SKM-1 treated with dmso at 0.1 percent for 144 hours (cell line): Measurements from ENCODE around the gene GREB1.

ENCODE experiments used
- DNase-seq: peaks from one replicate; lab custom pipeline; 2025; ENCODE audit not compliant: unreplicated experiment; lab: John Stamatoyannopoulos, UW

Gene GREB1

DNA sequence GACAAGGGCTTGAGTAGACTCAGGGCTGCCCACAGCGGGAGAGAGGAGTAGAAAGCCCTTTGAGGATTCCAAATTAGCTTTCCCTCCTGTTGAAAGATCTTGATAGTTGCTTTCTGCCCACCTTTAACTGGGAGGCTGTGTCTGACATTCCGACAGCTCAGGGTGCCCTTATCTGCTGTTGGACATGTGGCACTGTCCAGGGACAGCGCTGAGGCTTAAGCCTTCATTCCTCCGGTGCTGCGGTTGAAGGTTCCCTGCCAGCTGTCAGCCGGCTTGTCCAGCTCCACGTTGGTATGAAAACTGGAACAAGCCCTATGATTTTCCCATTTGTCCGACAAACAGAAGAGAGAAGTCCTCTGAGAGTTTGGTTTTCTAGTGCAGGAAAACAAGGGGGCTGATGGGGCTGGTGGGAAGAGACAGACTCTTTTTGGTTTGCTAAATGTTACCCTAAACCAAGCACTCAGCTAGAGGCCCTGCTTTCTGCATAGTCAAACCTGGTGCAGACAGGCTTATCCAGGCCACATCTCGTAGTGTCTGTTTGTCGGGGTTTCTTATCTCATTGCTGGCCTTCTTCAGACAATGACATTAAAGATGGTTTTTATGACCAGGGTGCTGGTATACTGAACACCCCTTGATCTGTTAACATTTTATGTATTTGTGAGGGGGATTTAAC lies 24.5 kb downstream of the GREB1 start:
- no peak for DNase-seq

DNA sequence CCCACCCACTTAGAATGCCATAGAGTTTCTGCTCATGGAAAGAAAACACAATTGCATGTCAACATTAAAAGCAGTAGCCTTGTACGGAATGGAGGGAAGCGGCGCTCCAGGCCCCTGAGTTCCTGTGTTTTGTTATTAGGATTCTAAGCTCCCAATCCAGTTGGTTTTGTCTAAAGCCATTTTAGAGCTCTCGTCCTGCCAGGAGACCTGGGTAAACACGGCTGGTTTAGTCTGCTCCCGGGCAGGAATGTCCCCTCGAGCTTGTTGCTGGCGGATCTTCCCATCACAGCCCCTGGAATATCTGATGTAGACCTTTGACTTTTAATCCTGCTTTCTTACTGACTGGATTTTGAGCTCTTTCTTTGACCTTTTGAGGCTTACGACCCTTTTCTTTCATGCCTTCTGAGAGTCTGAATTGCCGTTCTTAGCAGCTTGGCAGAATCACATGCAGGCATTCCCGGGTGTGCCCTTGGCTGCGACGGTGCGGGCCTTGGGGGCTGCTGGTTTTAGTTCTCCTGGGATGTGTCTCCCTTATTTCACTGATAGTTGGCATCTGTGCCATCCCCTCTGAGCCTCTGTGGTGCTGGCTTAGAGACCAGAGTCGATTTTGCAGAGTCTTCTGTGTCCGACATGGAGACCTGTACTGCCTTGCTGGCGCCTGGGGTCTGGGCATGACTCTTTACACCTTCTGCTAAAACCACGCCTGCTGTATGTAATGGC lies 25.4 kb downstream of the GREB1 start:
- DNase-seq: no peak

DNA sequence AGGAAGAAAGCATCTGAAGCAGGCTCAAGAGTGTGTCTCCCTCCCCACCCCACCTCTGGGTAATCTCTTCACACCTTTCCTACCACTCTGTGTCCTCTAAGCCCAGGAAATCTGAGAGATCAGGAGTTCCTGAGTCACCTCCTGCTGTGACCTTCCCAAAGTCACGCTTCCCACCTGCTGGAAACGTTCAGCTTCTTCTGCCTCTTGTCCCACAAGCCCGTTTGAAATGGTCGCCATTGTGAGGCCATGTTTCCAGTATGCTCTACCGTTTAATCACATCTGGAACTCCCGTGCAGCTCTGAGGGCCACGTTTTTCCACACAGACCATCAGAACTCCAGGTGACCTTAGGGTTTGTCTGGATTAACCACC lies 25.9 kb downstream of the GREB1 start:
- no peak for DNase-seq

DNA sequence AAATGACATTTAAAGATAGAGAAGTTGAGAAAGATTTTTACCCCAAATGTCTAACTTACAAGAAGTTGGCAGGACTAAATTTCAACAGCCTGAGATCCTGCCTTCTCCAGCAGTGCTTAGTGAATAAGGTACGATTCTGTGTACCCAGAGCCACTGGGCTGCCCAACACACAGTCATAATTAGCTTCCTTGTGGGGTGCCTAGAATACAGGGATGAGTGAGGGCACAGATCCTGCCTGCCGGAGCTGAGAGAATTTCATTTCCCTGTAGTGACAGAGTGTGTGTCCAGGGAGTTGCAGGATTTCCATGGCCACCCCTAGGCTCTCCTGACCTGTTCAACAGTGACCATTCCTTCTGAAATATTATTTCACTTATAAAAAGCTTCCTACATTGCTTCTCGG lies 27.0 kb downstream of the GREB1 start:
- no peak for DNase-seq

DNA sequence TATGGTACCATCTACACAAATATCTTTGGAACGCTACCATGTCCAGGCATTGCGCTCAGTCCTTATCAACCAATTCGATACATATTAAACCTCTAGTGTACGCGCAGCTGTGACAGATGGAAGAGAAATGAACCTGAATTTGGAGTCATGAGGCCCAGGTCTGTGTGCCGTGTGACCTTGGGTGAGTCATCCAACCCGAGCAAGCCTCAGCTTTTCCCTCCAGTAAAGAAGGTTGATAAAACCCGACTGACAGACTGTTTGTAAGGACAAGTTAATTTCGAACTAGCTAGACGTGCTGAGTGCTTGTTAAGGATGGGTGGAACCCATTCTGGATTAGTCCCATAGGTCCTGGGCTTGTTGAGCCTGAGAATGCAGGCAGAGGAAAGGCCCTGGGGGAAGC lies 28.2 kb downstream of the GREB1 start:
- no peak for DNase-seq

DNA sequence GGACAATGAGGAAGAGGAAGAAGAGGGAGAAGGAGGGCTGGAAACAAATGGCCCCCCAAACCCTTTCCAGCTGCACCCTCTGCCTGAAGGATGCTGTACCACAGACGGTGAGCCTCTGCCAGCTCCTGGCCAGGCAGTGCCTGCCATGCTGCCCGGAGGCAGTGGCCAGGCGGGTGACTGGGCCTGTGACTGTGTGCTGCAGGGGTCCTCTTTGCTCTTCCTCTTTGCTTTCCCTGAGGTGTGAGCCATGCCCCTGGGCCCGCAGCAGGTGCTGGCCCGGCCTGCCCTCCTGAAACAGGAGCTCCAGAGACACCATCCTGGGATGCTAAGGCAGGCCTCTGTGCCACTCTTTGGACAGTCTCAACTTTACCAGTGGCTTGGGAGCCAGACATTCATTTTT lies 28.6 kb downstream of the GREB1 start:
- DNase-seq: no peak

DNA sequence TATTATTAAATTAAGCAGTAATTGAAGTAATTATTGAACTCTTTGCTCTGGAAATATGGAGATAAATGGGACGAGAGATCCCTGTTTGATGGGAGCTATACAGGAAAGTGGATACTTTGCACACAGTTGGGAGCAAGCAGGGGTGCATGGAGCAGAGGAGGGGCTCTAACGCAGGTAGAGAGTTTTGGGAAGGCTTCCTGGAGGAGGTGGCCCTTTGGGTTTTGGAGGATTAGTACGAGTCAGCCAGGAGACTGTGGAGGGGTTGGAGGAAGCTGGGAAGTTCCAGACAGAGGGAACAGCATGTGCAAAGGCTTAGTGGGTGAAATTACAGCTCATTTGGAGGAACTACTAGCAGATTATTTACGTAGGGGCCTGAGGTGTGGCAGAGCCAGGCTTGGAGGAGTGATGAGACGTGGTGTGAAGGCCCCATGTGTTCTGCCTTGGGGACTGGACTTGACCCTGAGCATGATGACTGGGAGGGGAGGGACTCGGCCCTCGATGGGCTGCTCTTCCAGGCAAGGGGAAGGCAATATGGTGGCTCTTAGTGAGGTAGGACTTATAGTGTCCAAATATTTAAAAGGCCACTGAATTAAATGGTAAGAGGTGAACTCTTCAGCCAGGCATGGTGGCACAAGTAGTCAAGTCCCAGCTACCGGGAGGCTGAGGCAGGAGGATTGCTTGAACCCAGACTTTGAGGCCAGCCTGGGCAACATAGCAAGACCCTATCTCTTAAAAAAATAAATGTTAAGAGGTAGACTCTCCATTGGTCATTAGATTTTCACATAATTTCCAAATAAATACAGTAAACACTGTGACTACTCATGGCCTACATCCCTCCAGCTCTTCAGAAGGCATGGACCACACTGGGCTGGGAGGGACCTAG lies 30.2 kb downstream of the GREB1 start:
- no peak for DNase-seq

DNA sequence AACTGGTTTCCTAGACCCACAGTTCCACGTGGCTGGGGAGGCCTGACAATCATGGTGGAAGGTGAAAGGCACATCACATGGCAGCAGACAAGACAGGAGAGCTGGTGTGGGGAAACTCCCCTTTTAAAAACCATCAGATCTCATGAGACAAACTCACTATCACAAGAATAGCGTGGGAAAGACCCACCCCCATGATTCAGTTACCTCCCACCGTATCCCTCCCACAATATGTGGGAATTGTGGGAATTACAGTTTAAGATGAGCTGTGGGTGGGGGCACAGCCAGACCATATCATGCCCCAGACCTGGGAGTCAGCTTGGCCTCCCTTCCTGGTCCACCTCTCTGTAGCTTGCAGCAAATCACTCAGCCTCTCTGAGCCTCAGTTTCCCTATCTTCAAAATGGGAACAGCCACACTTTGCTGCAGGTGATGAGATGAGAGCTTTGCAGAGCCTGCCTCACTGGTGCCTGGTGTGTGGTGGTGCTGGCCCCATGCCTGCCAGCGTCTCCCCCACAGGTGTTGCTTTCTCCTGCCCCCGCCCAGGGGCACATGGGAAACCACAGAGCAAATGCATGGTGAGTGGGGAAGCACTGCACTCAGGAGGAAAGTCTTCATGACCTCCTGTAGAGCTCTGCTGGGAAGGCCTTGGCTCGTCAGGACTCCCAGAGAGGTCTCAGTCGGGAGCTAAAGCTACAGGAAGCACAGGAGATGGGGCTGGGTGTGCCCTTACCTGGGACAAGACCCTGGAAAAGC lies 31.1 kb downstream of the GREB1 start:
- DNase-seq: no peak

DNA sequence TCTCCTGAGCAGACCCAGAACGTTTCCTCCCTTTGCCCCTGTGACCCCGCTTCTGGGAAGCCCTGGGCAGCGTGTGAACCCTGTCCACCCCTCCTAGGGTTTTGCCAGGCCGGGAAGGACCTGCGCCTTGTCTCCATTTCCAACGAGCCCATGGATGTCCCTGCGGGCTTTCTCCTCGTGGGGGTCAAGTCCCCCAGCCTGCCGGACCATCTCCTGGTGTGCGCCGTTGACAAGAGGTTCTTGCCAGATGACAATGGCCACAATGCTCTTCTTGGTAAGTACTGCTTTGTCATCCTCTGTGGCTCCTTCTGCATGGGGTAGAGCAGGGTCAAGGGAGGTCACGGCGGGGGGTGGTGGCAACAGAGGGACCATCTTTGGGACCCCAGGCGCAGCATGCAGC lies 32.5 kb downstream of the GREB1 start:
- no peak for DNase-seq

DNA sequence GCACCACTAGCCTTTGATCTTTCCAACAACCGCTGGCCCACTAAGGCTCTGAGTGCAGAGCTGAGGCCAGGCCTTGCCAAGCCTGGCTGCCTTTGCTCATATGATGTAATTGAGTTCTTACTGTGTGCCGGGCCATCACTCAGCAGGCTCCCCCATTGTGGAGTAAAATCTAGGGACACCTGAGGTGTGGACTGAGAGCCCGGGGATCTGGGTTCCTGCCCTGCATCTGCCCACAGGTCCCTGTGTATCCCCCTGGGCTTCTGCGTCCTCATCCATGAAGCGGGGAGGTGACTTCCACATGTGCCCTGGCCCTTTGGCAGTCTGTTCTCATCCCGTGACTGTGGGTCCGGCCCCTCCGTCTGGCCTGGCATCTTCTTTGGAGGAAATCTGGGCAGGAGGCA lies 33.8 kb downstream of the GREB1 start:
- DNase-seq: no peak

DNA sequence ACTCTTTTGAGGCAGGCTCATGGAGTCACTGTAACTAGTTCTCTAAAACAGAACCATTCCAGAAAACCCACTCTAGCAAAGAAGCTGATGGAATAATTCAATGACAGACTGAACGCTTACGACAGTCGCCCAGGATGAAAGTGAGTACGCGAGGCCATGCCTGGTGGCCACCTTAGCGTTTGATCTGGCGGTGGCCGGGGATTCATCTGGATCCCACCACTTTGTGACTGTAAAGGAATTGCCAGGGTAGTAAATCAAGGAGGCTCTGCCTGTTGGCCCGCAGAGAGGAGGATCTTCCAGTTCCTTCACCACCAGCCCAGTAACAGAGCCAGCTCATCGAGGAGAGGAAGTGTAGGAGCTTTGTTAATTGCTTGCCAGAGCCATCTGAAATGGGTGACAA lies 34.6 kb downstream of the GREB1 start:
- no peak for DNase-seq

DNA sequence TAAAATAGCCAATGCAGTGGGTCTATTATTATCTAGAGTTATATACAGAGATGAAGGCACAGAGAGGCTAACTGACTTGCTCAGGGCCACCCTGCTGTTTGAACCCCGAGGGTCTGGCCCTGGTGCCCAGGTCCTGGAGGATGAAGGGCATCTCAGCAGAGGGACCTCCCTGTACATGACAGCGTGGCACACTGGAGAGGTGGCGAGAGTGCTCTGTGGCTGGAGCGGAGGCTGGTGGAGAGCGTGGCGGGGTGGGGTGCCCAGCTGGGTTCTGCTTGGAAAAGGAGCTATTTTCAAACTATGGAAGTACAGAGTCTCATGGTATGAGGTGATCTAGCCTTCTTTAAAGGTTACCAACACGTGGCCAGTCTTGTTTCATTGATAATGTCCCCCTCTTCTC lies 35.8 kb downstream of the GREB1 start:
- DNase-seq: no peak

DNA sequence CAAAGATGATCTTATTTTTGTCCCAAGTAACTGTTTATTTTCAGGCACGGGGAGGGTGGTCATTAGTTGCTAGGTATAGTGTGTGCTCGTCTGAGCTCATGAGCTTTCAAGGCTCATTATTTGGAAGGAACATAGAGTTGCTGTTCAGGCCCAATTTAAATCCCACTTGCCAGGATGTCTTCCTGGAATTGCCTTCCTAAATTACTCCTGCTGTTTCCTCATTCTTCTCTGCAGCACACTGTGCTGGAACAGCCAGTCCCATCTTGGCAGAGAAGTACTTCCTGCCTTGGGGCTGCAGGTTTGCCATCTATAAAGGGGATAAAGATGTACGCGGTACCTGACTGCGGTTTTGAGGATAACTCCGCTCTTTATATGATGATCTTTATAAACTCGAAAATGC lies 37.3 kb downstream of the GREB1 start:
- DNase-seq: no peak

DNA sequence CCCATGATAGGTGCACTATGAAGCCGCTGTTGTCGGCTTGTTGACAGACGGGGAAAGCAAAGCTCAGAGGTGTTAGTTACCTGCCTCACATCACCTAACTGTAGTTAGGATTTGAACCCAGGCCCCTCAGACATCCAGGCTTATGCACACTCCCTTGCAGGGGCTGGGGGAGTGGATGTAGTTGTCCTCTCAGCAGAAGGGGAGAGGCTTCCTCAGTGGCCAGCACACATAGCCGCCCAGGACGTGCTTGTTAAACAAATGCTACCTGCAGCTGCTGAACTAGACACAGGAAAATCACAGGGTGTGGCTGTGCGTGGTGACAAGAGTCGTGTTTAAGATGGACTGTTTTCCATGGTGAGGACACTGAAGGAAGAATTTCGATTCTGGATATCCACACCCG lies 39.2 kb downstream of the GREB1 start:
- no peak for DNase-seq

DNA sequence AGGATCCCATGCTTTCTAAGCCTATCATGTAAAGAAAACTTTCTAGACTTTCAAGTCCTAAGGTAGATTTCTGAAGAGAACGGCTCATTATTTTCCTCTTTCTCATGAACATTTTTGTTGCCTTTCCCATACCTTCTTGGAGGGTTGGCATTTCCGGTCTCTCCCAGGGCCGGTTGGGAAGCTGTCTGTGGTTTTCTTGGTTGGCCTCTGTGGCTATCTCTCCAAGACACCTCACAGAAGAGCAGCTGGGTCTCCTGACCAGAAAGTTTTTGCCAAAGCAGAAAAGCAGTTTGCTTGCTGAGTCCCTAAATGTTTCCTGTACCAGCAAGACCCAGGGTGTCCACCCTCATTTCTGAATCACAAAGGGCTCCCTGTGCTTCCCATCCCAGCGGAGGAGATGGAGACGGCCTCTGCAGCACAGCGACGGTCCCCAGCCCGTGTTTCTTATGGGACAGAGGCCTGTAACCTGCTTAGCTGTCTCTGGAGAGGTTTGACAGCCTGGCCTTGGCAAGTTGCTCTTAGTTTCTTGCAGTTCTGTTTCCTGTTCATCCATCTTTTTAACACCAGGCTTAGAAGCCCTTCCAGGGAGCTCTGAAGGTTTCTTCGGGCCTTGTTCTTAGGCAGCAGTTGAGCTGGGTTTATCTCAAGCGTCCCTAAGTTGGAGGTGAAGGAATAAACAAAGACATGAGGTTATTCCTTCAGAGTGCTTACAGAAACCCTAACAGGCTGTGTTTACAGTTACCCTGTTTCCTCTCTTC lies 39.8 kb downstream of the GREB1 start:
- DNase-seq: no peak

DNA sequence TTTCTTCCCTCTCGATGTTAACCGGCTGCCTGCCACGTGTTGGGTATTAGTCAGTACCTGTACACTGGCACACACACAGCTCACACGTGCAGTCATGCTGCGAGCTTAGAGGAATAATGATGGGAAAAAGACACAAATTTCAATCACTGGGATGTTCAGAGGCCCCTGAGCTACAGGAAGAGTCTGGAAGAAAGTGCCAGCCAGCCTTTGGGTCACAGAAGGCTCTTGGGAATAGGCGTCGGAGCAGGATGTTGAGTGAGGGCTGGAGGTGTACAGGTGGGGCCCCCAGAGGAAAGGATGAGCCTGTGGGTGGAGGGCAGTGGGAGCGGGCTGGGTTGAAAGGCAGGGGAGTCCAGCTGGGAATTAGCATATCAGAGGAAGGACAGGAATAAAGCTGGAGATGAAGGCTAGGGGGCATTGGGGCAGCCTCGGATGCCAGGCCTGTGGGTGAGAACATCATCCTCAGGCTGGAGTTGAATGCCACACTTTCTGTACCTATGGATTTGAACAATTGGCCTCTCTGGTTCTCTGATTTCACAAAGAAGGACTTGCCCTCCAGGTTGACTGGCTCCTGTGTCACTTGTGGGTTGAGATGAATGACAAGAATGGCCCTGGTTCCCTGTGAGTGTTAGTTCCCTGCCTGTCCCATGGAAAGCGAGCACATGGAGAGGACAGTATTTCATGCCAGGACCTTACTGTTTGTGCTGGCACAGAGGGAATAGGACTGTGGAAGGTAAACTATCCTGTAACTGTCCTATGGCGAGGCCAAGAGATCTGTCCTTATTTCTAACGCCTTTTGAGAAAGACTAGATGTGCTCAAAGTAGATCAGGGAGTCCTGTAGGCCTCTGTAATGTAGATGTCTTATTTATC lies 40.6 kb downstream of the GREB1 start:
- no peak for DNase-seq

DNA sequence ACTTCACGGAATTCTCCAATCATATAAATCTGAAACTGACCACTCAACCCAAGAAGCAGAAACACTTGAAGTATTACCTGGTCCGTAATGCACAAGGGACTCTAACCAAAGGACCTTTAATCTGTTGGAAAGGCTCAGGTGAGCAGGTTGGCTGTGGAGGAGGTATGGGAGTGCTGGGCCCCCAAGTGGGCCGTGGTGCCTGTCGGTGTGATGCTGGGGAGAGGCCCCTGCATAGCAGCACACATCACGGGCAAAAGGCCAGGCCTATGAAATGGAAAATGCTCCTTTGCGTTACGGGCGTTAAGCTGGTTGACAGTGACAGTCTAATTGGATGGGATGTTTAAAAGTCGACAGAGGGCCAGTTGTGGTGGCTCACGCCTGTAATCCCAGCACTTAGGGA lies 42.6 kb downstream of the GREB1 start:
- no peak for DNase-seq

DNA sequence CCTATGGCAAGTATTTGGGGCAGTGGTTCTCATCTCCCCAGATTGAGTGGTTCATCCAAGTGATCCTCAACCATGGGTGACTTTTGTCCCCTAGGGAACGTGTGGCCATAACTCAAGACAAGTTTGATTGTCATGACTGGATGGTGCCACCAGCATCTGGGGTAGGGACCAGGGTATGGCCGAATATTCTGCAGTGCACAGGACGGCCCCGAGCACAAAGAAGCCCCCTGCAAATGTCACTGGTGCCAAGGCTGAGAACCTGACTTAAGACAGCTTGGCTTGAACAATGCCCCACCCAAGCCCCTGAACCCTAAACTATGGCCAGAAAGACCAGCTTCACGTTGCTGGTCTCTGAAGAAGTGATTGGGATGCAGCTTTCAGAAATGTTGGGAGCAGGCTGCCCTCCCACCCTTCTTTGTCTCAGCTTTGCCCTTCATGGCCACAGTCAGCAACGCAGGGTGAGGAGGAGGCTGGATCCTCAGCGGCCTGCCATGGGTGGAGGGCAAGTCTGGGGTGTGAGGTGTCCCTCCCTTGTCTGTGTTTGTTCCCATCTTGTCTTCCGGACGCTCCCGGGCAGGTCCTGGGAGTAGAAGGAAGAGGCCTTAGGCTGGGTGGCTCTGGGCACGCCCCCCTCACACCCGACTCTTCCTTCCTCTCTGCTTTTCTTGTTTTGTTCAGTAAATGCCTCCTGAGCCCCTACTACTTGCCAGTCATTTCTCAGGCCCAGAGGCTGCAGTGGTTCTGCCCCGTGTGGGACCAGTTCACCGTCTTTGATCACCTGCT lies 43.4 kb downstream of the GREB1 start:
- DNase-seq: no peak
